C4-2B (cell line): ENCODE measurements around the gene PLA2G2D.

Source experiments
- CTCF ChIP-seq: fragments of 450-650 bp; conservative IDR thresholded peaks from 2 replicates; pipeline ENCODE4 v1.5.1; 2017; ENCODE audit warnings: mild to moderate bottlenecking
- ZFX ChIP-seq: fragments of 450-650 bp; IDR thresholded peaks from 2 replicates; pipeline ENCODE4 v1.6.1; 2017

GRCh38 chr1:20072771-20073170 lies 46.6 kb downstream of the PLA2G2D start:
- no peak for TF ChIP-seq CTCF
- TF ChIP-seq ZFX: no peak
